Measurements from ENCODE around the gene NAT8L. TPM values are rescaled to one million over a fixed set of nuclear protein-coding genes. Genes with fewer than 3 reads are reported as not detected.

Gene NAT8L
- total RNA-seq, 1 experiment from 2014 or later = 1.6 TPM

DNA sequence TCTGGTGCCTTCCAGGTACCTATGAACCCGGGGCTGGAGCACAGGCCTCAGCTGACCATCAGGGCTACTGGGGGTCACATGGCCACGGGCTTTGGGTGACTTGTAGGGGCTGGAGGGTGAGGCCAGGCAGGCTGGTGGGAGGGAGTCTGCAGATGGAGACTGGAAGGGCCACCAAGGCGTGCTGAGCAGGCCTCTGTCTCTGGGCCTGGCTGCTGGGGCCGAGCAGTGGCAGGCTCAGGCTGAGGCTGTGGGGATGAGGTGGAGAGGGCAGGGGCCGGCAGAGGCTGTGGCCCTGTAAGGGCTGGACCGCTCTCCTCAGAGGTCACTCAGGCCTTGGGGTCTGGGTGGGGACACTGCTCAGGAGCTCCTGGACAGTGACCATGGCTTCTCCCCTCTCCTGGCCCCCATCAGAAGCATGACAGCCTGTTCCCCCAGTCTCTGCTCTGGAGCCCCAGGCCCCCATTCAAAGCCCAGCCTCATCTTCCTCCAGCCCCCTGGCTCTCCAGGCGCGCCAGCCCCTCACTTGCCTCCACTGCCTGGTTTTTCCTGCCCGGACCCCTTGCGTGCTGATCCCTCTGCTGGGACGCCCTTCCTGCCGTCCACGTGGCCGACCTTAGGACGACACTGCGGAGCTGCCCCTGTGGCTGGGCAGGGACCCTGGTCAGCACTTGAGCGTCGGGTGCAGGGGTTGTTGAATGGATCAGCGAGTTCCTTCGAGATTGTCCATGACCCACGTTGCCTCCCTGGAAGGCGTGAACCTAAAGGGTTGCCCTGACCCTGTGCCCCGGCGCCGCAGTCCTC is 11.1 kb upstream of the NAT8L start:
- Histone ChIP-seq H3K9ac (ENCODE audit: low read length) (no peak overlapping the region), H3K9me3 (ENCODE audit: low read length) (no peaks in the 10 kb centered on the region), H3K4me3 (ENCODE audit: low read length) (no peak overlapping the region), H3K4me1 (ENCODE audit: insufficient read depth, low read length) (peaks cover 7% of the 10 kb centered on the region; the same call in 1 of the 2 replicates), H3K79me2 (ENCODE audit: low read length) (peaks cover 2% of the 10 kb centered on the region; the same call in 1 of the 2 replicates), H3K27ac (ENCODE audit: low read length) (no peak overlapping the region), H3K36me3 (ENCODE audit: low read depth, low read length) (no peaks in the 10 kb centered on the region), H4K20me1 (ENCODE audit: low read length) (no peaks in the 10 kb centered on the region), H3F3A (ENCODE audit: low read length, unreplicated experiment) (no peaks in the 10 kb centered on the region), H2AFZ (ENCODE audit: low read length) (no peak overlapping the region), H3K9me2 (replicated peaks; ENCODE audit: low read length) (no peaks in the 10 kb centered on the region), H3K27me3 (ENCODE audit: low read length) (no peaks in the 10 kb centered on the region), H3K4me2 (ENCODE audit: low read length) (no peak overlapping the region)
- TF ChIP-seq, protein P1, sequence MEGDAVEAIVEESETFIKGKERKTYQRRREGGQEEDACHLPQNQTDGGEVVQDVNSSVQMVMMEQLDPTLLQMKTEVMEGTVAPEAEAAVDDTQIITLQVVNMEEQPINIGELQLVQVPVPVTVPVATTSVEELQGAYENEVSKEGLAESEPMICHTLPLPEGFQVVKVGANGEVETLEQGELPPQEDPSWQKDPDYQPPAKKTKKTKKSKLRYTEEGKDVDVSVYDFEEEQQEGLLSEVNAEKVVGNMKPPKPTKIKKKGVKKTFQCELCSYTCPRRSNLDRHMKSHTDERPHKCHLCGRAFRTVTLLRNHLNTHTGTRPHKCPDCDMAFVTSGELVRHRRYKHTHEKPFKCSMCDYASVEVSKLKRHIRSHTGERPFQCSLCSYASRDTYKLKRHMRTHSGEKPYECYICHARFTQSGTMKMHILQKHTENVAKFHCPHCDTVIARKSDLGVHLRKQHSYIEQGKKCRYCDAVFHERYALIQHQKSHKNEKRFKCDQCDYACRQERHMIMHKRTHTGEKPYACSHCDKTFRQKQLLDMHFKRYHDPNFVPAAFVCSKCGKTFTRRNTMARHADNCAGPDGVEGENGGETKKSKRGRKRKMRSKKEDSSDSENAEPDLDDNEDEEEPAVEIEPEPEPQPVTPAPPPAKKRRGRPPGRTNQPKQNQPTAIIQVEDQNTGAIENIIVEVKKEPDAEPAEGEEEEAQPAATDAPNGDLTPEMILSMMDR (conservative IDR thresholded peaks at IDR 0.05; ENCODE audit: low read depth, low read length) = no peak
- TF ChIP-seq EZH2phosphoT487 (IDR thresholded peaks at IDR 0.05; ENCODE audit: borderline replicate concordance, low read length) = no peak
- TF ChIP-seq EZH2 (IDR thresholded peaks at IDR 0.05; ENCODE audit: low read length, unreplicated experiment) = no peak
- DNase-seq (no peak), ATAC-seq (no peak)
- ChIA-PET CTCF (no interaction called here), POLR2A (ENCODE audit: unreplicated experiment) (no interaction called here)
- intact Hi-C loops (cut with micrococcal nuclease) = no loop called here
- BruUV-seq (replicated peaks) = no TSS peak

DNA sequence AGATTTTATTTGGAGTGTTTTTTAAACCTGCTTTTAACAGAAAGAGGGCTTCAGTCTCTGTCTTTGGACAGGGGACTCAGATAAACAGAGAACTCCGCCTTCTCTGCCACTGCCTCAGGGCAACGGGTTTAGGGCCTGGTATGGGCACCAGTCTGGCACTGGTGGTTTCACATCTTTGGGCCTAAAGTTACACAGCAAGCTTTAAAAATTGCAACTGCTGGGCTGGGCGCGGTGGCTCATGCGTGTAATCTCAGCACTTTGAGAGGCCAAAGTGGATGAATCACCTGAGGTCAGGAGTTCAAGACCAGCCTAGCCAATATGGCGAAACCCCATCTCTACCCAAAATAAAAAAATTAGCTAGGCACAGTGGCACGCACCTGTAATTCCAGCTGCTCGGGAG is 10.3 kb upstream of the NAT8L start:
- Histone ChIP-seq H3K27me3 (ENCODE audit: low read length) (no peaks in the 10 kb centered on the region), H2AFZ (ENCODE audit: low read length) (no peak overlapping the region), H3K9ac (ENCODE audit: low read length) (no peak overlapping the region), H3F3A (ENCODE audit: low read length, unreplicated experiment) (no peaks in the 10 kb centered on the region), H3K4me2 (ENCODE audit: low read length) (no peak overlapping the region), H3K79me2 (ENCODE audit: low read length) (no peaks in the 10 kb centered on the region), H3K9me2 (replicated peaks; ENCODE audit: low read length) (no peaks in the 10 kb centered on the region), H3K27ac (ENCODE audit: low read length) (no peak overlapping the region), H3K36me3 (ENCODE audit: low read depth, low read length) (no peaks in the 10 kb centered on the region), H3K9me3 (ENCODE audit: low read length) (no peaks in the 10 kb centered on the region), H3K4me3 (ENCODE audit: low read length) (no peak overlapping the region), H3K4me1 (ENCODE audit: insufficient read depth, low read length) (peaks cover 7% of the 10 kb centered on the region; the same call in 1 of the 2 replicates), H4K20me1 (ENCODE audit: low read length) (no peaks in the 10 kb centered on the region)
- CTCF ChIA-PET = no interaction called here
- POLR2A ChIA-PET (ENCODE audit: unreplicated experiment) = no interaction called here
- no TSS peak for BruUV-seq (replicated peaks)
- no peak for DNase-seq
- ATAC-seq = no peak
- intact Hi-C loops (cut with micrococcal nuclease) = no loop called here
- no peak for TF ChIP-seq EZH2 (IDR thresholded peaks at IDR 0.05; ENCODE audit: low read length, unreplicated experiment)
- TF ChIP-seq, protein P1 (conservative IDR thresholded peaks at IDR 0.05; ENCODE audit: low read depth, low read length) = no peak

DNA sequence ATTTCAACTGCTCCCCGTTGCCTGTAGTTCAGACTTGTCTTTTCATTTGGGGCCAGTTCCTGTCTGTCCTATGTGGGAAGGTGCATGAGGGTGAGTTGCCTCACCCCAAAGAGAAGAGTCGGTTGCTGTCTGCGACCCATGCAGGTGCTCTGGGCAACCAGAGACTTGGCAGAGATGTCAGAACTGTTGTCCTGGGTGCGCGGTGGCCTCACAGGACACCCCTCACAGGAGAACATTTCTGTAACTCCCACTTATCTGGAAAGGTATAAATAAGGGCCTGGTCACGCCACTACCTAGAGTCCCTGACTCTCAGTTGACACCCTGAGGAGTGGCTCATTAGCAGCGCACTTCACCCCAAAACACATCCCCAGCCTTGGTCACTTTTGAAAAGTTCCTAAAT is 9.7 kb upstream of the NAT8L start:
- H4K20me1 ChIP-seq (ENCODE audit: low read length) = no peaks in the 10 kb centered on the region
- H3K27ac ChIP-seq (ENCODE audit: low read length) = no peak overlapping the region
- no peaks in the 10 kb centered on the region for H3F3A ChIP-seq (ENCODE audit: low read length, unreplicated experiment)
- H3K9me2 ChIP-seq (replicated peaks; ENCODE audit: low read length) = no peaks in the 10 kb centered on the region
- H3K4me1 ChIP-seq (ENCODE audit: insufficient read depth, low read length) = peaks cover 7% of the 10 kb centered on the region; the same call in 1 of the 2 replicates
- no peak overlapping the region for H3K9ac ChIP-seq (ENCODE audit: low read length)
- no peaks in the 10 kb centered on the region for H3K36me3 ChIP-seq (ENCODE audit: low read depth, low read length)
- H3K9me3 ChIP-seq (ENCODE audit: low read length) = no peaks in the 10 kb centered on the region
- no peak for ATAC-seq
- no peak overlapping the region for H3K4me2 ChIP-seq (ENCODE audit: low read length)
- H3K79me2 ChIP-seq (ENCODE audit: low read length) = no peaks in the 10 kb centered on the region
- BruUV-seq (replicated peaks) = no TSS peak
- ChIA-PET POLR2A (ENCODE audit: unreplicated experiment) (no interaction called here), CTCF (no interaction called here)
- no peak overlapping the region for H3K4me3 ChIP-seq (ENCODE audit: low read length)
- TF ChIP-seq, protein P1 (conservative IDR thresholded peaks at IDR 0.05; ENCODE audit: low read depth, low read length) = no peak
- TF ChIP-seq EZH2 (IDR thresholded peaks at IDR 0.05; ENCODE audit: low read length, unreplicated experiment) (no peak), EZH2phosphoT487 (IDR thresholded peaks at IDR 0.05; ENCODE audit: borderline replicate concordance, low read length) (no peak)
- intact Hi-C loops (cut with micrococcal nuclease) = no loop called here
- H2AFZ ChIP-seq (ENCODE audit: low read length) = no peak overlapping the region
- DNase-seq = no peak
- H3K27me3 ChIP-seq (ENCODE audit: low read length) = no peaks in the 10 kb centered on the region

Data from PC-3 (cell line).